ENCODE data around the gene TMEM184B. TPM values are rescaled to one million over a fixed set of nuclear protein-coding genes. Genes with fewer than 3 reads are reported as not detected.

Gene TMEM184B
- total RNA-seq, 1 donor = 14.3 TPM

DNA sequence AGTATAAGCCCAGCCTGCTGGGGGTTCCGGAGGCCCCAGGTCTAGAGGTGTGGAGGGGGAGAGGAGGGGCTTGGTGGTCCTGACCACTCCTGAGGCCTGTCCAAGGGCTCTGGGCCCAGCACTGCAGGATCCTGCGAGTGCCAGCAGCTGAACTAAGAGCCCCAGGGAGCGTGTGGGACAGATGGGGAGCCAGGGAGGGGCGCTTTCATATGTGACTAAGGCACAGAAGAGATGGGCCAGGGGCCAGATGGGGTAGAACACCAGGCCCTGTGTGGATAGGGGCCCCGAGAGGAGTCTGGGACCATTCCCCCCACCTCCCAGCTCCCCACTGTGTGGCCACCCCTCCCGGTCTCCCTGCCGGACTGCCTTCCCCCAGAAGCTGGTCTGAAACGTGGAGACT is 52.6 kb downstream of the TMEM184B start:
- no peaks in the 10 kb centered on the region for H3K9me3 ChIP-seq (ENCODE audit: low read depth, low read length)
- no peak overlapping the region for H3K4me3 ChIP-seq (ENCODE audit: low read length)
- peaks cover 19% of the 10 kb centered on the region for H3K4me1 ChIP-seq (ENCODE audit: insufficient read depth, low read length)
- no peaks in the 10 kb centered on the region for H3K27me3 ChIP-seq (ENCODE audit: insufficient read depth, low read length)

DNA sequence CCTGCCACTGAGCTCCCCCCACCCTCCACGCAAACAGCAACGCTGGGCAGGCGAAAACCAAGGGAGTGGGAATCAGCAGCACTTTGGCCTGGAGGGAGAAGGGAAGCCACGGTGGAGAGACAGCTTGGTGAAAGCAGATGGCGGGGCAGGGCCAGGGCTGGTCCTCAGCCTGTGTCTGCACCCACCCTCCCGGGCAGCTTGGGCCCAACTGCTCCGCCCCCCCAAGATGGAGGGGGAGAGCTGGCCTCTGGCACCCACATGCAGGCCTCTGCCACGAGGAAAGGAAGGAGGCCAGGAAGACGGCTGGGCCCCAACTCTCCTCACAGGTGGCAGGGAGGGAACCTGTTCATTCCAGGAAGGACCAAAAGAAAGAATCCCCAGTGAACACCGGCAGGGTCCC is 53.2 kb downstream of the TMEM184B start:
- no peaks in the 10 kb centered on the region for H3K9me3 ChIP-seq (ENCODE audit: low read depth, low read length)
- peaks cover 19% of the 10 kb centered on the region for H3K4me1 ChIP-seq (ENCODE audit: insufficient read depth, low read length)
- no peaks in the 10 kb centered on the region for H3K27me3 ChIP-seq (ENCODE audit: insufficient read depth, low read length)
- no peak overlapping the region for H3K4me3 ChIP-seq (ENCODE audit: low read length)

DNA sequence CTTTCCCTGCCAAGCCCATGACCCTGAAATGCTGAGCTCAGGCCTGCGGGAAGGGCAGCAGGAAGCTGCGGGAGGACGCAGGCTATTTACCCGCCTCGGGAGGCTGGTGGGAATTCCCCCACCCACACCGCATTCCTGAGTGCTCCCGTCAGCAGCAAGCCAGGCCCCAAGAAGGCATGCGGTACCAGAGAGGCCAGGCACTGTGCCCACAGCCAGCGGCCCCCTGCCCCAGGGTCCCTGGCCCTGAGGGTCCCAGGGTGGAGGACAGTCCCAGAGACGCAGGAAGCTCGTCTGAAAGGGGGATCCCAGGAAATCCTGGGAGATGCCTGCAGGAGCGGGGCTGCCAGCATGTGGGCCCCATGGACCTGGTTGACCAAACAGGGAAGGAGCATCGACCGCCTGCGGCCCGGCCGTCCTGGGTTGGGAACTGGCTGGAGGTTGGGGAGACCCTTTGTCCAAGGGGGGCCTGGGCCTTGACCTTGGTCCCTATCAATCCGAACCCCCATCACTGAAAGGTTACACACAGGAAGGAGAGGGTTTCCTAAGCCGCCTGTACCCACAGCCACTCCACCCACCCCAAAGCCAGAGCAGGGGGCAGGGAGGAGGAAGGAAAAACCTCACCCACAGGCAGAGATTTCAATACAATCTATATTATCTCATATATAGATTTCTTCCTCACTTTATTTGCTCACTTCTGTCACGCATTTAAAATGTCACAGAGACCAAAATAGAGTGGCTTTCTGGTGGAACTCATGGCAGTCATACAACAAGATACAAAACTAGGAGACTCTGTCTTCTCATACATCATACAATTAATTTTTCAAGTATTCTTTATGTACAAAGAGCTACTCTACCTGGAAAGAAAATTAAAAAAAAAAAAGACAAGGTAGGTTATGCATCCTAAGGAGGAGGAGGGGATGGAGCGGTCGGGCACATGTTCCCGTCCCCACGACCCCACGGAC is 53.9 kb downstream of the TMEM184B start:
- Histone ChIP-seq H3K27me3 (ENCODE audit: insufficient read depth, low read length) (no peaks in the 10 kb centered on the region), H3K4me1 (ENCODE audit: insufficient read depth, low read length) (peaks cover 25% of the 10 kb centered on the region), H3K4me3 (ENCODE audit: low read length) (no peak overlapping the region), H3K9me3 (ENCODE audit: low read depth, low read length) (no peaks in the 10 kb centered on the region)

GRCh38 chr22:38215156-38216038 is 57.4 kb downstream of the TMEM184B start:
- peaks cover 37% of the 10 kb centered on the region for H3K4me1 ChIP-seq (ENCODE audit: insufficient read depth, low read length)
- H3K27me3 ChIP-seq (ENCODE audit: insufficient read depth, low read length) = no peaks in the 10 kb centered on the region
- no peak overlapping the region for H3K4me3 ChIP-seq (ENCODE audit: low read length)
- no peaks in the 10 kb centered on the region for H3K9me3 ChIP-seq (ENCODE audit: low read depth, low read length)

- Histone ChIP-seq H3K4me3 (ENCODE audit: low read length) (peak overlapping the region; percentile 2), H3K9me3 (ENCODE audit: low read depth, low read length) (no peaks in the 10 kb centered on the region), H3K4me1 (ENCODE audit: insufficient read depth, low read length) (peaks cover 32% of the 10 kb centered on the region), H3K27me3 (ENCODE audit: insufficient read depth, low read length) (no peaks in the 10 kb centered on the region)
Observed at GRCh38 chr22:38214302-38215056, 58.3 kb downstream of the TMEM184B start.

DNA sequence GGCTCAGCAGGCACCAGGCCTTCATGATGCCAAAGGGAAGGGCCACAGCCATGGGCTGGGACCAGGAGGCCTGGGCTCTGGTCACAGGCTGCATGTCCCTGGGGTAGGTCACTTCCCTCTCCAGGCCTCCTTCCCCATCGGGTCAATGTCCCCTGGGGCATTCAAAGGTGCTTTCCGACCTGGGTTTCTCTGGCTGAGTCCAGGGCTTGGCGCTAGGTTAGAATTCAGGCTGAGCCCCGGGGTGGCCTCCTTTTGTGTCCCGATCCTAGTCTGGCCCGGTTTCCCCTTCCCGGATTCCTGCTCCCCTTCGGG is 58.9 kb downstream of the TMEM184B start:
- Histone ChIP-seq H3K9me3 (ENCODE audit: low read depth, low read length) (no peaks in the 10 kb centered on the region), H3K4me1 (ENCODE audit: insufficient read depth, low read length) (peaks cover 26% of the 10 kb centered on the region), H3K4me3 (ENCODE audit: low read length) (no peak overlapping the region), H3K27me3 (ENCODE audit: insufficient read depth, low read length) (no peaks in the 10 kb centered on the region)

GRCh38 chr22:38213319-38213989 is 59.4 kb downstream of the TMEM184B start:
- no peaks in the 10 kb centered on the region for H3K9me3 ChIP-seq (ENCODE audit: low read depth, low read length)
- no peaks in the 10 kb centered on the region for H3K27me3 ChIP-seq (ENCODE audit: insufficient read depth, low read length)
- no peak overlapping the region for H3K4me3 ChIP-seq (ENCODE audit: low read length)
- peaks cover 21% of the 10 kb centered on the region for H3K4me1 ChIP-seq (ENCODE audit: insufficient read depth, low read length)

GRCh38 chr22:38212442-38212841 is 60.4 kb downstream of the TMEM184B start:
- no peak overlapping the region for H3K4me3 ChIP-seq (ENCODE audit: low read length)
- peaks cover 18% of the 10 kb centered on the region for H3K4me1 ChIP-seq (ENCODE audit: insufficient read depth, low read length)
- no peaks in the 10 kb centered on the region for H3K9me3 ChIP-seq (ENCODE audit: low read depth, low read length)
- no peaks in the 10 kb centered on the region for H3K27me3 ChIP-seq (ENCODE audit: insufficient read depth, low read length)

GRCh38 chr22:38211556-38211955 is 61.3 kb downstream of the TMEM184B start:
- H3K9me3 ChIP-seq (ENCODE audit: low read depth, low read length) = no peaks in the 10 kb centered on the region
- H3K27me3 ChIP-seq (ENCODE audit: insufficient read depth, low read length) = no peaks in the 10 kb centered on the region
- H3K4me1 ChIP-seq (ENCODE audit: insufficient read depth, low read length) = peaks cover 18% of the 10 kb centered on the region
- H3K4me3 ChIP-seq (ENCODE audit: low read length) = no peak overlapping the region

- Histone ChIP-seq H3K27me3 (ENCODE audit: insufficient read depth, low read length) (no peaks in the 10 kb centered on the region), H3K4me3 (ENCODE audit: low read length) (no peak overlapping the region), H3K9me3 (ENCODE audit: low read depth, low read length) (no peaks in the 10 kb centered on the region)
Observed at GRCh38 chr22:38208551-38208968, 64.2 kb downstream of the TMEM184B start.

GRCh38 chr22:38207898-38208432 is 64.8 kb downstream of the TMEM184B start:
- no peak overlapping the region for H3K4me3 ChIP-seq (ENCODE audit: low read length)
- no peaks in the 10 kb centered on the region for H3K9me3 ChIP-seq (ENCODE audit: low read depth, low read length)
- peaks cover 24% of the 10 kb centered on the region for H3K4me1 ChIP-seq (ENCODE audit: insufficient read depth, low read length)
- no peaks in the 10 kb centered on the region for H3K27me3 ChIP-seq (ENCODE audit: insufficient read depth, low read length)

More at GRCh38 chr22:38208551-38208968, 64.2 kb downstream of the TMEM184B start:
- H3K4me1 ChIP-seq (ENCODE audit: insufficient read depth, low read length) = peaks cover 24% of the 10 kb centered on the region

DNA sequence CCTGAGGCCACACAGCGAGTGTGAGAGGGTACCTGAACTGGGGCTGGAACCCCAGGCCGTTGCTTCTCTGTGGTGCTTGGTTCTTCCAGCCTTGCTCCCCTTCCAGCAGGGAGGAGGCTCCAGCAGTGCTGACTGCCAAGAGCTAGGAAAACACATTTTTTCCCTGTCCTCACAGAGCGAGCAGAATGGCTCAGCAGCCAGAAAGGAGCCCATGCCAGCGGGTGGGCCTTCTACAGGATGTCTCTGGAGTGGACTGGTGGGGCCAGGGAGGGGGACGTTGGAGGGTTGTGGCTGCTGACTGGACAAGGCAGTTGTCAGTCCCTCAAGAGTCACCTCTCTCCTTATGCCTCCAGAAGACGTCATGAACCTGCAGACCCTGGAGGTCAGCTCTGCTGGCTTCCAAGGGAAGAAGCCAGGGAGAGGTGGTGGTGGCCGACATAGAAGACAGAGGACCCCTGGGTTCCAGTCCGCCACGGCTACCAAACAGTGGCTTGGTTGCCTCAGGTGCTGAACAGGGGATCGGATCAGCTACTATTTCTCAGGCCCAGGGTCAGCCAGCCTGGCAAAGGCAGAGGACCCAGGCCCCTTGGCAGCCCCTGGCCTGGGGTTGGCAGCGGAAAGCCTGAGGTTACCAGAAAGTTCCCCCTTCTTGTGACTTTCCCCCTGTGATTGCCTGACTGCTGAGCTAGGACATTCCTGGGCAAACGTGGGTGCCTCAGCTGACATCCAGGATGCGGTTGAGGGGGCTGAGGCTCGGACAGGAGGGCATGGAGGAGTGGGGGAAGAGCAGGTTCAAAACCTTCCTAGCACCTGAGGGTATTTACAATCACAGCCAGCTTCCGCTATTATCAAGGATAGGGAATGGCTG is 67.3 kb downstream of the TMEM184B start:
- Histone ChIP-seq H3K4me3 (ENCODE audit: low read length) (no peak overlapping the region), H3K27me3 (ENCODE audit: insufficient read depth, low read length) (no peaks in the 10 kb centered on the region), H3K4me1 (ENCODE audit: insufficient read depth, low read length) (peaks cover 33% of the 10 kb centered on the region), H3K9me3 (ENCODE audit: low read depth, low read length) (no peaks in the 10 kb centered on the region)

- Histone ChIP-seq H3K4me3 (ENCODE audit: low read length) (no peak overlapping the region), H3K4me1 (ENCODE audit: insufficient read depth, low read length) (peaks cover 38% of the 10 kb centered on the region)
Observed at GRCh38 chr22:38204784-38205183, 68.0 kb downstream of the TMEM184B start.

More at GRCh38 chr22:38204784-38205183, 68.0 kb downstream of the TMEM184B start:
- H3K9me3 ChIP-seq (ENCODE audit: low read depth, low read length) = no peaks in the 10 kb centered on the region
- H3K27me3 ChIP-seq (ENCODE audit: insufficient read depth, low read length) = no peaks in the 10 kb centered on the region

Data from mononuclear cell (primary cell).